Retinal pigment epithelial cell (primary cell): Measurements from ENCODE around the gene S100A2.
"Not testable (repeated sequence)": the region's sequence is repeated elsewhere in the genome, so short reads cannot be mapped to it uniquely, and the experiment has no call there.

Experiments used
- DNase-seq: peaks from one replicate; pipeline ENCODE4 v3.0.0-alpha.2; 2010; ENCODE audit warnings: low read depth
- H3K4me3 ChIP-seq: 2 replicates; pipeline ENCODE4 v1.5.1; 2011; ENCODE audit warnings: mild to moderate bottlenecking, low read length, control low read depth, moderate library complexity
- TF ChIP-seq, protein P1 (sequence below): conservative IDR thresholded peaks from 2 replicates; pipeline ENCODE4 v1.5.1; 2011; ENCODE audit warnings: low read depth, low read length, control low read depth, inconsistent platforms

Gene S100A2

DNA sequence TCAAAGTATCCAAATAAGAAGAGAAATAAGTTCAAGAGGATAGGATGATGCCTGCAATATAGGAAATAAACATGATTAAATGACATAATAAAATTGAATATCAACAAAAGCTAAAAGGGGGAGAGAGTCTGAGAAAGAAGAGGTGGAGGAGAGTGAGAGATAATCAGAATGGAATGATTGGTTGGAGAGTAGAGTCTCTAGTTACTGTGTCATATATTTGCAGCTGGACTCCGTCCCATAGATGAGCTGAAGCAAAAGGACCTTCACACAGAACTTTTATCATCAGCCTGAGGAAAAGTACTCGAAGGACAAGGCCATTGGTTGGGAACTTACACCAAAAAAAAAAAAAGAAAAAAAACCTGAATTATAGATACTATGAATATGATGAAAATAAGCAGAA, 22.8 kb upstream of the S100A2 start:
- TF ChIP-seq, protein P1, sequence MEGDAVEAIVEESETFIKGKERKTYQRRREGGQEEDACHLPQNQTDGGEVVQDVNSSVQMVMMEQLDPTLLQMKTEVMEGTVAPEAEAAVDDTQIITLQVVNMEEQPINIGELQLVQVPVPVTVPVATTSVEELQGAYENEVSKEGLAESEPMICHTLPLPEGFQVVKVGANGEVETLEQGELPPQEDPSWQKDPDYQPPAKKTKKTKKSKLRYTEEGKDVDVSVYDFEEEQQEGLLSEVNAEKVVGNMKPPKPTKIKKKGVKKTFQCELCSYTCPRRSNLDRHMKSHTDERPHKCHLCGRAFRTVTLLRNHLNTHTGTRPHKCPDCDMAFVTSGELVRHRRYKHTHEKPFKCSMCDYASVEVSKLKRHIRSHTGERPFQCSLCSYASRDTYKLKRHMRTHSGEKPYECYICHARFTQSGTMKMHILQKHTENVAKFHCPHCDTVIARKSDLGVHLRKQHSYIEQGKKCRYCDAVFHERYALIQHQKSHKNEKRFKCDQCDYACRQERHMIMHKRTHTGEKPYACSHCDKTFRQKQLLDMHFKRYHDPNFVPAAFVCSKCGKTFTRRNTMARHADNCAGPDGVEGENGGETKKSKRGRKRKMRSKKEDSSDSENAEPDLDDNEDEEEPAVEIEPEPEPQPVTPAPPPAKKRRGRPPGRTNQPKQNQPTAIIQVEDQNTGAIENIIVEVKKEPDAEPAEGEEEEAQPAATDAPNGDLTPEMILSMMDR: no peak
- no peak for DNase-seq
- no peak overlapping the region for H3K4me3 ChIP-seq

DNA sequence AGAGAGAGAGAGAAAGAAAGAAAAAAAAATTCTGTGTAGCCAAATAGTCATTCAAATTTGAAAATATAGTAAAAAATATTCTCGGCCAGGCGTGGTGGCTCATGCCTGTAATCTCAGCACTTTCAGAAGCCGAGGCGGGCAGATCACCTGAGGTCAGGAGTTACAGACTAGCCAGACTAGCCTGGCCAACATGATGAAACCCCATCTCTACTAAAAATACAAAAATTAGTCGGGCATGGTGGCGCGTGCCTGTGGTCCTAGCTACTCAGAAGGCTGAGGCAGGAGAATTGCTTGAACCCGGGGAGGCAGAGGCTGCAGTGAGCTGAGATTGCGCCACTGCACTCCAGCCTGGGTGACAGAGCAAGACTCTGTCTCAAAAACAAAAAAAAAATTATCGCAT, 22.4 kb upstream of the S100A2 start:
- DNase-seq, H3K4me3 ChIP-seq: not testable (repeated sequence)

DNA sequence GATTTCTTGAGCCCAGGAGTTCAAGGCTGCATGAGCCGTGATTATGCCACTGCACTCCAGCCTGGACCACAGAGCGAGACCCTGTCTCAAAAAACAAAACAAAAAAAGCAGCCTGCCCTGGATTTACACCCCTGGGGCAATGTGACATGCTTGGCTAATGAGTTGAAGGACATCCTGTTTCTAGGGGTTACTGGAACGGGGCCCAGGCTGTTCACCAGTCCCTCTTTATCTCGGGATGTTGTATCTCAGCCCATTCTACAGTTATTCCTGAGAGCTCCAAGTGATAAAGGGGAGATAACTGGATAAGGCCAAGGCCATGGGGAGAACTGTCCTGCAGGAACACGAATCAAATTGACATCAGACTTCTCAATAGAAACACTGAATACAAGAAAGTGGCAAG, 21.7 kb upstream of the S100A2 start:
- H3K4me3 ChIP-seq: no peak overlapping the region
- DNase-seq: no peak
- TF ChIP-seq, protein P1: no peak

DNA sequence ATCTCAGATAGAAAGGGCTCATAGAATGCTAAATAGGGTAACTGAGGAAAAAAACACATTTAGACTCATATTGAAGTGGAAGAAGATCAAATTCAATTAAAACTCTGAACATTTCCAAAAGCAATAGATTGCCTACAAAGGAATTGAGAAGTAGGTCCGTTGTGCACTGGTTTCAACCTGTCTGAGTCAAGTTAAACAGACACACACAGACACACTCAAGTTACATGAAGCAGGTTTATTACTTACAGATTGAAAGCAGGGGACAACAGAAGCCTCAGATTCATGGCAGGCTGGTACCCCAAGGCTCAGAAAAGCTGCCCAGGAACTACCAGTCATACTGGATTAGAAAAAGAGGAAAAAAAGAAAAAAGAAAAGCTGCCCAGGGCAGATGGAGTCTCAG, 20.7 kb upstream of the S100A2 start:
- DNase-seq: no peak
- TF ChIP-seq, protein P1: no peak
- no peak overlapping the region for H3K4me3 ChIP-seq

DNA sequence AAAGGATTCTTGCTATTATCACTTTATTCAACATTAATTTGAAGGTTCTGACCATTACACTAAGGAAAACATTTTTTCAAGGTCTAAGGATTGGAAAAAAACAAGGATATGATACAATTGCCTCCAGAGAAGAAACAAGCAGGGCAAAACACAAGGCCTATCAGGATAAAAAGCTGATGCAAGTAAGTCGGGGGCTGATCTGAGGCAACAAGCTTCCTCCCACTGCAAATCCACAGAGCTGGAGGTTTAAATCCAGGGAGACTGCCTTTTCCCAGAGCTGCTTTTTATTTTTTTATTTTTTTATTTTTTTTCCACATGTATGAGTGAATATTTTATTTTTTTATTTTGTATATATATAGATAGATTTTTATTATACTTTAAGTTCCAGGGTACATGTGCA, 19.4 kb upstream of the S100A2 start:
- TF ChIP-seq, protein P1: no peak
- no peak overlapping the region for H3K4me3 ChIP-seq
- no peak for DNase-seq

DNA sequence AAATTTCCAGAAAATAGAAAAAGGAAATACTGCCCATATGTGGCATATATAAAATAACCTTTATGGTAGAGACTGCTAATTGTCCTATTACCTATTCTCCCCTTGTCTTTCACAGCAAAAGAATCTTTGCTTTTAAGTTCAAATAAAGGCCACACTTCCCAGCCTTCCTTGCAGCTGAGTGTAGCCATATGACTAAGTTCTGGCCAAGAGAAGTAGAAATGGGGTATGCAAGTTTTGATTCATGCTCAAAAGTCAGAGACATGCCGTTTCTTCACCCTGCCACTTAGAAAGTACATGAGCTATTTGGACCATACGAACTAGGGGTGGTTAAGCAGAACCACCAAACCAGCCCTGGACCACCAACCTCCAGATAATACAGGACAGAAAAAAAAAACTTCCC, 18.3 kb upstream of the S100A2 start:
- no peak for DNase-seq
- TF ChIP-seq, protein P1: no peak
- no peak overlapping the region for H3K4me3 ChIP-seq

DNA sequence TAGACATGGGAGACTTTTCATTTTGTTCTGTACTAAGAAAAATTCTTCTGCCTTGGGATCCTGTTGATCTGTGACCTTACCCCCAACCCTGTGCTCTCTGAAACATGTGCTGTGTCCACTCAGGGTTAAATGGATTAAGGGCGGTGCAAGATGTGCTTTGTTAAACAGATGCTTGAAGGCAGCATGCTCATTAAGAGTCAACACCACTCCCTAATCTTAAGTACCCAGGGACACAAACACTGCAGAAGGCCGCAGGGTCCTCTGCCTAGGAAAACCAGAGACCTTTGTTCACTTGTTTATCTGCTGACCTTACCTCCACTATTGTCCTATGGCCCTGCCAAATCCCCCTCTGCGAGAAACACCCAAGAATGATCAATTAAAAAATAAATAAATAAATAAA, 17.9 kb upstream of the S100A2 start:
- not testable (repeated sequence) for DNase-seq, H3K4me3 ChIP-seq

DNA sequence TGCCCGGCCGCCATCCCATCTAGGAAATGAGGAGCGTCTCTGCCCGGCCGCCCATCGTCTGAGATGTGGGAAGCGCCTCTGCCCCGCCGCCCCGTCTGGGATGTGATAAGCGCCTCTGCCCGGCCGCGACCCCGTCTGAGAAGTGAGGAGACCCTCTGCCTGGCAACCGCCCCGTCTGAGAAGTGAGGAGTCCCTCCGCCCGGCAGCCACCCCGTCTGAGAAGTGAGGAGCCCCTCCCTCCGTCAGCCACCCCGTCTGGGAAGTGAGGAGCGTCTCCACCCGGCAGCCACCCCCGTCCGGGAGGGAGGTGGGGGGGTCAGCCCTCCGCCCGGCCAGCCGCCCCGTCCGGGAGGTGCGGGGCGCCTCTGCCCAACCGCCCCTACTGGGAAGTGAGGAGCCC, 17.2 kb upstream of the S100A2 start:
- DNase-seq, H3K4me3 ChIP-seq: not testable (repeated sequence)

DNA sequence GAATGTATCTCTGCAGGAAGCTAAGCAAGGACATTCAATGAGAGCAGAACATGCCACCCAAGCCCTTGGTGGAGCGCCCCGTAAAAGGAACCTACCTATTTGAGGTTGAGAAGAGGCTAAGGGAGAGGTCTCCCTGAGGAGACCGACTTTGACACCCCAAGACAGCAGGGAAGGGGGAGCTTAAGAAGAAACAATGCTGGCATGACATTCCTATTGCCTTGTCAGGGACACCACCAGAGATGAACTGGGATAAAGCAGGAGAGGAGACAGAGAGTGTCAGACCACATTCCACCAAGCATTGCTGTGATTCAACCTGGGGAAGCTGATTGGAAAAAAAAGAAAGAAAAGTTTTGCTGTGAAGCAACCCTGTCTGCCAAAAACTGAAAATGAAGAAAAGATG, 13.3 kb upstream of the S100A2 start:
- TF ChIP-seq, protein P1: no peak
- DNase-seq: no peak

More for the DNA sequence above, 13.3 kb upstream of the S100A2 start:
- no peak overlapping the region for H3K4me3 ChIP-seq
